ENCODE data around the gene SEPTIN5. TPM values are rescaled to one million over a fixed set of nuclear protein-coding genes. Genes with fewer than 3 reads are reported as not detected.

SEPTIN5 gene
- polyA plus RNA-seq, 1 of the 3 experiments (the other 2 are of a cell fraction) = 14.0 TPM

GRCh38 chr22:19755722-19756287 is 41.5 kb downstream of the SEPTIN5 start:
- Histone ChIP-seq H2AFZ (ENCODE audit: low read depth) (no peak overlapping the region), H3K9me2 (no peaks in the 10 kb centered on the region), H3F3A (replicated peaks; ENCODE audit: insufficient read depth) (no peaks in the 10 kb centered on the region), H3K27ac (ENCODE audit: low read depth in 2 of 2, low read length in 1 of 2) (no peak overlapping the region), H3K79me2 (ENCODE audit: insufficient read depth) (no peaks in the 10 kb centered on the region), H3K4me1 (ENCODE audit: control insufficient read depth in 1 of 2, insufficient read depth in 2 of 2, low read depth in 1 of 2, low read length in 1 of 2) (peaks cover 0 to 6% of the 10 kb centered on the region in 2 experiments; a peak in 2 of 4 replicates), H3K36me3 (replicated peaks in 1 of 2; ENCODE audit: control insufficient read depth in 1 of 2, insufficient read depth in 2 of 2, low read length in 1 of 2) (no peaks in the 10 kb centered on the region), H3K4me3 (ENCODE audit: low read depth in 2 of 2, low read length in 1 of 2) (no peak overlapping the region), H3K9ac (no peak overlapping the region), H4K20me1 (ENCODE audit: insufficient read depth) (no peaks in the 10 kb centered on the region), H3K9me3 (no peaks in the 10 kb centered on the region), H3K27me3 (ENCODE audit: insufficient read depth) (peaks cover 53% of the 10 kb centered on the region), H3K4me2 (peak overlapping the region; percentile 41; the same call in 1 of the 2 replicates)
- ChIA-PET POLR2A (no interaction called here), CTCF (interaction anchor here (0.6 to 2.5 kb wide), 26 partner anchors 8 to 161 kb away, joined by 3 to 15 read pairs (median 4); no protein-coding TSS in a partner anchor)
- peak; percentile 71 for DNase-seq
- WGBS (ENCODE audit: low lambda C conversion rate) = 26% methylated on average over 13 of the region's 26 CpGs
- TF ChIP-seq POLR2AphosphoS5 (IDR thresholded peaks at IDR 0.05; ENCODE audit: low read depth, low read length) (no peak), SMC3 (IDR thresholded peaks at IDR 0.05; ENCODE audit: low read depth, low read length) (no peak), RCOR1 (IDR thresholded peaks at IDR 0.05; ENCODE audit: low read length) (no peak), GATA2 (CRISPR knock-in tag; IDR thresholded peaks at IDR 0.05) (no peak), SIN3A (IDR thresholded peaks at IDR 0.05; ENCODE audit: borderline replicate concordance, low read depth, low read length) (no peak), EP300 (IDR thresholded peaks at IDR 0.05; ENCODE audit: borderline replicate concordance in 1 of 2, low read depth in 1 of 2, low read length in 1 of 2) (no peak)

GRCh38 chr22:19756288-19757128 is 42.2 kb downstream of the SEPTIN5 start:
- peak; percentile 46 for TF ChIP-seq RAD21 (IDR thresholded peaks at IDR 0.05; ENCODE audit: low read length)
- peak; percentile 47 for TF ChIP-seq CTCF (IDR thresholded peaks at IDR 0.05)
- TF ChIP-seq RXRA (IDR thresholded peaks at IDR 0.05; ENCODE audit: borderline replicate concordance, low read depth) = no peak
- TF ChIP-seq FOXJ3 (CRISPR knock-in tag; IDR thresholded peaks at IDR 0.05) = no peak
- peak; percentile 43 for TF ChIP-seq SMC3 (IDR thresholded peaks at IDR 0.05; ENCODE audit: low read depth, low read length)
- 0 out of 2 replicates have a peak, but pooled peaks have one; percentile 50 for TF ChIP-seq EZH2phosphoT487 (IDR thresholded peaks at IDR 0.05; ENCODE audit: borderline replicate concordance, low read depth)
- ChIA-PET CTCF (interaction anchor here (0.6 to 2.5 kb wide), 25 partner anchors 8 to 161 kb away, joined by 3 to 15 read pairs (median 4); no protein-coding TSS in a partner anchor), POLR2A (no interaction called here)
- no peaks in the 10 kb centered on the region for H3K9me2 ChIP-seq
- peak; percentile 78 for DNase-seq
- no peaks in the 10 kb centered on the region for H4K20me1 ChIP-seq (ENCODE audit: insufficient read depth)
- H3K4me2 ChIP-seq = no peak overlapping the region
- H3K27me3 ChIP-seq (ENCODE audit: insufficient read depth) = peaks cover 53% of the 10 kb centered on the region
- no peak overlapping the region for H2AFZ ChIP-seq (ENCODE audit: low read depth)
- no peak overlapping the region for H3K27ac ChIP-seq (ENCODE audit: low read depth in 2 of 2, low read length in 1 of 2)
- no peaks in the 10 kb centered on the region for H3K36me3 ChIP-seq (replicated peaks in 1 of 2; ENCODE audit: control insufficient read depth in 1 of 2, insufficient read depth in 2 of 2, low read length in 1 of 2)
- H3K4me1 ChIP-seq (ENCODE audit: control insufficient read depth in 1 of 2, insufficient read depth in 2 of 2, low read depth in 1 of 2, low read length in 1 of 2) = peaks cover 0 to 6% of the 10 kb centered on the region in 2 experiments; a peak in 2 of 4 replicates
- WGBS (ENCODE audit: low lambda C conversion rate) = 28% methylated on average over 26 of the region's 76 CpGs
- H3K9ac ChIP-seq = no peak overlapping the region
- no peak overlapping the region for H3K4me3 ChIP-seq (ENCODE audit: low read depth in 2 of 2, low read length in 1 of 2)
- no peaks in the 10 kb centered on the region for H3K9me3 ChIP-seq
- H3F3A ChIP-seq (replicated peaks; ENCODE audit: insufficient read depth) = no peaks in the 10 kb centered on the region
- no peaks in the 10 kb centered on the region for H3K79me2 ChIP-seq (ENCODE audit: insufficient read depth)
